BJ (cell line): ENCODE measurements around the gene ATP9B. TPM values are rescaled to one million over a fixed set of nuclear protein-coding genes. Genes with fewer than 3 reads are reported as not detected.
"Not testable (repeated sequence)": the region's sequence is repeated elsewhere in the genome, so short reads cannot be mapped to it uniquely, and the experiment has no call there.

ENCODE experiments used
- CTCF ChIA-PET: fragments of 350-600 bp; formaldehyde crosslinking; extraction: SDS; loops from one replicate; lab custom pipeline; 2021; ENCODE audit warnings: antibody characterized with exemption, inconsistent platforms; lab: Yijun Ruan, JAX
- POLR2A ChIA-PET: fragments of 300-600 bp; sonication (Branson Sonifier 250); formaldehyde crosslinking; extraction: SDS; loops from one replicate; lab custom pipeline; 2021; ENCODE audit warnings: antibody characterized with exemption; lab: Charles Lee
- DNase-seq: peaks from one replicate; pipeline ENCODE4 v3.0.0-alpha.2; 2011; ENCODE audit warnings: low read depth
- H3K27me3 ChIP-seq: 2 replicates; pipeline ENCODE4 v1.6.0; 2011; ENCODE audit warnings: low read length; ENCODE audit not compliant: control insufficient read depth, insufficient read depth
- H3K36me3 ChIP-seq: 2 replicates; pipeline ENCODE4 v1.5.1; 2011; ENCODE audit warnings: low read length; ENCODE audit not compliant: control insufficient read depth, insufficient read depth
- H3K4me3 ChIP-seq: 2 replicates; pipeline ENCODE4 v1.5.1; 2011; ENCODE audit warnings: low read depth, mild to moderate bottlenecking, control low read depth, low read length
- CTCF ChIP-seq: IDR thresholded peaks from 2 replicates; pipeline ENCODE4 v1.5.1; 2011; ENCODE audit warnings: low read depth, mild to moderate bottlenecking, control low read depth, inconsistent platforms, low read length, moderate library complexity; ENCODE audit not compliant: insufficient read depth
- polyA plus RNA-seq: library from polyadenylated mRNA; depleted of rRNA; stranded (reverse); fragments of >200 nt; gene quantifications from 2 replicates; pipeline ENCODE4 v1.2.3, GENCODE V29; 2011

ATP9B gene
- polyA plus RNA-seq, 1 experiment = 17.4 TPM

GRCh38 chr18:79375441-79376154 lies 306.4 kb downstream of the ATP9B start:
- ChIA-PET CTCF (interaction anchor here (0.7 to 13.9 kb wide), 5 partner anchors 9 to 155 kb away, joined by 4 to 190 read pairs (median 4); no protein-coding TSS in a partner anchor), POLR2A (no interaction called here)
- no peak for TF ChIP-seq CTCF
- H3K36me3 ChIP-seq = peaks cover 3% of the 10 kb centered on the region; the same call in 1 of the 2 replicates
- no peaks in the 10 kb centered on the region for H3K27me3 ChIP-seq
- H3K4me3 ChIP-seq = no peak overlapping the region
- no peak for DNase-seq

- H3K27me3 ChIP-seq, H3K36me3 ChIP-seq, H3K4me3 ChIP-seq, DNase-seq, POLR2A ChIA-PET: not testable (repeated sequence)
- CTCF ChIA-PET = interaction anchor here (0.6 to 13.9 kb wide), 6 partner anchors 11 to 284 kb away, joined by 3 to 190 read pairs (median 4); no protein-coding TSS in a partner anchor
These were observed 307.5 kb downstream of the ATP9B start for GRCh38 chr18:79376661-79377060.

- no peak overlapping the region for H3K4me3 ChIP-seq
- peaks cover 3% of the 10 kb centered on the region; the same call in 1 of the 2 replicates for H3K36me3 ChIP-seq
- CTCF ChIA-PET = interaction anchor here (0.6 to 13.9 kb wide), 12 partner anchors 9 to 283 kb away, joined by 3 to 190 read pairs (median 4); no protein-coding TSS in a partner anchor
- no peak for TF ChIP-seq CTCF
- POLR2A ChIA-PET = no interaction called here
- H3K27me3 ChIP-seq = no peaks in the 10 kb centered on the region
- DNase-seq = no peak
These were observed 308.1 kb downstream of the ATP9B start for GRCh38 chr18:79377187-79377891.

- H3K36me3 ChIP-seq = peaks cover 3% of the 10 kb centered on the region; the same call in 1 of the 2 replicates
- POLR2A ChIA-PET = no interaction called here
- CTCF ChIA-PET = interaction anchor here (0.9 to 13.9 kb wide), 21 partner anchors 8 to 608 kb away, joined by 3 to 190 read pairs (median 6); no protein-coding TSS in a partner anchor
- peak; percentile 97 for TF ChIP-seq CTCF
- no peaks in the 10 kb centered on the region for H3K27me3 ChIP-seq
- no peak overlapping the region for H3K4me3 ChIP-seq
- DNase-seq = no peak
These were observed 309.5 kb downstream of the ATP9B start for GRCh38 chr18:79378536-79379250.

- ChIA-PET CTCF (interaction anchor here (0.6 to 13.9 kb wide), 22 partner anchors 9 to 607 kb away, joined by 3 to 190 read pairs (median 6); no protein-coding TSS in a partner anchor), POLR2A (no interaction called here)
- Histone ChIP-seq H3K36me3 (peaks cover 3% of the 10 kb centered on the region; the same call in 1 of the 2 replicates), H3K27me3 (no peaks in the 10 kb centered on the region), H3K4me3 (no peak overlapping the region)
- TF ChIP-seq CTCF = no peak
- DNase-seq = no peak
These were observed 310.2 kb downstream of the ATP9B start for GRCh38 chr18:79379251-79379905.
